Uterus (tissue), 4 donors: ENCODE results near the gene SGIP1. TPM values are rescaled to one million over a fixed set of nuclear protein-coding genes. Genes with fewer than 3 reads are reported as not detected.
"Not testable (repeated sequence)": the region's sequence is repeated elsewhere in the genome, so short reads cannot be mapped to it uniquely, and the experiment has no call there.

ENCODE experiments used
- DNase-seq, 2 donors: peaks; one replicate each; pipeline ENCODE4 v3.0.0-alpha.2; 2019 to 2020
- H3K27ac ChIP-seq, 2 donors: fragments of 200-600 bp; sonication (generic); 1 replicate in 1 of 2; 2 replicates in 1 of 2; pipeline ENCODE4 v1.5.1; 2016 to 2018
- H3K27me3 ChIP-seq, 2 donors: fragments of 200-600 bp; sonication (generic); one replicate each; pipeline ENCODE4 v1.5.1; 2018 to 2019; ENCODE audit warnings: control low read depth in 1 of 2
- H3K36me3 ChIP-seq, 2 donors: fragments of 200-600 bp; sonication (generic); one replicate each; pipeline ENCODE4 v1.5.1; 2019; ENCODE audit warnings: control low read depth in 1 of 2
- H3K4me1 ChIP-seq, 2 donors: fragments of 200-600 bp; sonication (generic); one replicate each; pipeline ENCODE4 v1.5.1; 2018 to 2019; ENCODE audit warnings: control low read depth in 1 of 2
- H3K4me3 ChIP-seq, 2 donors: fragments of 200-600 bp; sonication (generic); 1 replicate in 1 of 2; 2 replicates in 1 of 2; pipeline ENCODE4 v1.5.1; 2018 to 2019; ENCODE audit warnings: mild to moderate bottlenecking in 1 of 2
- H3K9me3 ChIP-seq, 2 donors: fragments of 200-600 bp; sonication (generic); one replicate each; pipeline ENCODE4 v1.5.1; 2019; ENCODE audit warnings: control low read depth in 1 of 2
- CTCF ChIP-seq, 4 experiments: fragments of 200-600 bp in 2 of 4; fragments of 450-650 bp in 2 of 4; sonication (generic) in 2 of 4; IDR thresholded peaks; one replicate each; pipeline ENCODE4 v1.5.1; 2016 to 2019; ENCODE audit warnings: antibody characterized with exemption in 4 of 4, mild to moderate bottlenecking in 2 of 4, moderate library complexity in 1 of 4
- POLR2A ChIP-seq, 2 donors: fragments of 450-650 bp; IDR thresholded peaks; one replicate each; pipeline ENCODE4 v1.6.1; 2016; ENCODE audit warnings: antibody characterized with exemption in 2 of 2, mild to moderate bottlenecking in 1 of 2, moderate library complexity in 1 of 2
- intact Hi-C: fragments of 100-400 bp; cut with DNase I; formaldehyde crosslinking; loops from one replicate; pipeline ENCODE4 v1.15.1; 2023; ENCODE audit warnings: low total_unique reads
- total RNA-seq, 4 donors: library from RNA; depleted of rRNA in 3 of 4; stranded (reverse); fragments of >200 nt in 3 of 4; gene quantifications; one replicate each; pipeline versions ENCODE4 v1.1.0 to v1.2.4, GENCODE V29; 2014 to 2023
- donor health status: DM: yes; HTN: yes; CAD: no.

SGIP1 gene
- total RNA-seq, 4 donors from 2014 or later: 2.8 to 23.0 (median 6.4) TPM

GRCh38 chr1:66725885-66726665, 192.1 kb downstream of the SGIP1 start:
- H3K27ac ChIP-seq: no peak overlapping the region
- no peak for TF ChIP-seq POLR2A (IDR thresholded peaks at IDR 0.05)
- TF ChIP-seq CTCF (IDR thresholded peaks at IDR 0.05): peak; percentile 70 to 82 (median 77)
- no peaks in the 10 kb centered on the region for H3K36me3 ChIP-seq
- intact Hi-C loops: no loop called here
- H3K4me3 ChIP-seq: no peak overlapping the region
- peak; percentile 18 to 42 for DNase-seq
- no peaks in the 10 kb centered on the region for H3K9me3 ChIP-seq
- H3K27me3 ChIP-seq: no peaks in the 10 kb centered on the region
- no peaks in the 10 kb centered on the region for H3K4me1 ChIP-seq

- no peak for TF ChIP-seq CTCF (IDR thresholded peaks at IDR 0.05)
- no peak for TF ChIP-seq POLR2A (IDR thresholded peaks at IDR 0.05)
- Histone ChIP-seq H3K27me3 (no peaks in the 10 kb centered on the region), H3K9me3 (no peaks in the 10 kb centered on the region), H3K4me1 (no peaks in the 10 kb centered on the region), H3K27ac (no peak overlapping the region), H3K4me3 (no peak overlapping the region), H3K36me3 (no peaks in the 10 kb centered on the region)
- DNase-seq: no peak
- intact Hi-C loops: no loop called here
Measured at GRCh38 chr1:66728021-66728420, 194.1 kb downstream of the SGIP1 start.

- intact Hi-C loops, H3K27ac ChIP-seq, H3K36me3 ChIP-seq, H3K27me3 ChIP-seq, DNase-seq, H3K9me3 ChIP-seq, H3K4me1 ChIP-seq, H3K4me3 ChIP-seq: not testable (repeated sequence)
Measured at GRCh38 chr1:66728716-66729115, 194.8 kb downstream of the SGIP1 start.

GRCh38 chr1:66729119-66729518, 195.2 kb downstream of the SGIP1 start:
- no peaks in the 10 kb centered on the region for H3K4me1 ChIP-seq
- no peak for DNase-seq

GRCh38 chr1:66729523-66729922, 195.6 kb downstream of the SGIP1 start:
- Histone ChIP-seq H3K27me3 (no peaks in the 10 kb centered on the region), H3K4me1 (no peaks in the 10 kb centered on the region), H3K27ac (no peak overlapping the region), H3K9me3 (no peaks in the 10 kb centered on the region), H3K4me3 (no peak overlapping the region), H3K36me3 (no peaks in the 10 kb centered on the region)
- DNase-seq: no peak
- TF ChIP-seq POLR2A (IDR thresholded peaks at IDR 0.05): no peak
- TF ChIP-seq CTCF (IDR thresholded peaks at IDR 0.05): no peak
- intact Hi-C loops: no loop called here

More at GRCh38 chr1:66729119-66729518, 195.2 kb downstream of the SGIP1 start:
- TF ChIP-seq POLR2A (IDR thresholded peaks at IDR 0.05): no peak
- TF ChIP-seq CTCF (IDR thresholded peaks at IDR 0.05): no peak
- intact Hi-C loops: no loop called here
- no peaks in the 10 kb centered on the region for H3K36me3 ChIP-seq
- no peaks in the 10 kb centered on the region for H3K27me3 ChIP-seq
- no peak overlapping the region for H3K27ac ChIP-seq
- H3K4me3 ChIP-seq: no peak overlapping the region
- no peaks in the 10 kb centered on the region for H3K9me3 ChIP-seq
